ENCODE data around the gene GARNL3.

DNA sequence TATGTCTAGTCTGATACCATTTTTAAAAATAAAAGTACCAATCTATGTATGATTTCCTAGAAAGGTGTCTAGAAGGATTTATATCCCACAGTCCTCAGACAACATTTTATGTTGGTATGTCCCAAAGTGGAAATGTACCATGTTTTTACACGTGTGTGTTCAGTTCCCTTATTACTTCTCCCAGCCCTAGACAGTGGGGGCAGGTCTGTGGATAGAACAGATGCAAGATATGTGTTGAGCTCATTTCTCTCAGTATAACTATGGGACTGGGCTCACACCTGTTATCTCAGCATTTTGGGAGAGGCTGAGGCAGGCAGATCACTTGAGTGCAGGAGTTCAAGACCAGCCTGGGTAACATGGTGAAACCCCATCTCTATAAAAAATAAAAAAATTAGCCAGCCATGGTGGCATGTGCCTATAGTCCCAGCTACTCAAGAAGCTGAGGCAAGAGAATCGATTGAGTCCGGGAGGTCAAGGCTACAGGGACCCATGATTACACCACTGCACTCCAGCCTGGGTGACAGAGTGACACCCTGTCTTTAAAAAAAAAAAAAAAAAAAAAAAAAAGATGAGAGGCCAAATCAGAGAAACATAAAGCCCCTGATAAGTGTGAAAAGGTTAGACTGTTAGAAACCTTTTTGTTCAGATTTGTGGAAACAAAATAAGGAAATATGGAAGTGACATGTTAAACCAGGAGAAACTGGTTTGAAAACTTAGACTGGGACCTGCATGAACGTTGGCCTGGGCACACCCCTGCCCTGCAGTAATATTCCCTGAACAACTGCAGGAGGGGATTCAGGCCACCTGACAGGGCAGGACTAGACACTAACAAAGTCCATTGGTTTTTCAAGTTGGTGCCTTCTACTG lies 125.0 kb downstream of the GARNL3 start:
- TF ChIP-seq, protein P1, sequence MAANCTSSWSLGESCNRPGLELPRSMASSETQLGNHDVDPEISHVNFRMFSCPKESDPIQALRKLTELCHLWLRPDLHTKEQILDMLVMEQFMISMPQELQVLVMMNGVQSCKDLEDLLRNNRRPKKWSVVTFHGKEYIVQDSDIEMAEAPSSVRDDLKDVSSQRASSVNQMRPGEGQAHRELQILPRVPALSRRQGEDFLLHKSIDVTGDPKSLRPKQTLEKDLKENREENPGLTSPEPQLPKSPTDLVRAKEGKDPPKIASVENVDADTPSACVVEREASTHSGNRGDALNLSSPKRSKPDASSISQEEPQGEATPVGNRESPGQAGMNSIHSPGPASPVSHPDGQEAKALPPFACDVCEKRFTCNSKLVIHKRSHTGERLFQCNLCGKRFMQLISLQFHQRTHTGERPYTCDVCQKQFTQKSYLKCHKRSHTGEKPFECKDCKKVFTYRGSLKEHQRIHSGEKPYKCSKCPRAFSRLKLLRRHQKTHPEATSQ (tag by site-specific recombination; IDR thresholded peaks at IDR 0.05) = no peak
- TF ChIP-seq ZNF664 (tag by site-specific recombination; IDR thresholded peaks at IDR 0.05) (no peak), ZNF223 (tag by site-specific recombination; IDR thresholded peaks at IDR 0.05) (no peak), BCL11A (tag by site-specific recombination; IDR thresholded peaks at IDR 0.05; ENCODE audit: low read depth) (no peak), ZBTB1 (tag by site-specific recombination; IDR thresholded peaks at IDR 0.05) (no peak), ZNF571 (tag by site-specific recombination; IDR thresholded peaks at IDR 0.05) (no peak), BCL11B (tag by site-specific recombination; IDR thresholded peaks at IDR 0.05; ENCODE audit: low read depth) (no peak)
- TF ChIP-seq, protein P2, sequence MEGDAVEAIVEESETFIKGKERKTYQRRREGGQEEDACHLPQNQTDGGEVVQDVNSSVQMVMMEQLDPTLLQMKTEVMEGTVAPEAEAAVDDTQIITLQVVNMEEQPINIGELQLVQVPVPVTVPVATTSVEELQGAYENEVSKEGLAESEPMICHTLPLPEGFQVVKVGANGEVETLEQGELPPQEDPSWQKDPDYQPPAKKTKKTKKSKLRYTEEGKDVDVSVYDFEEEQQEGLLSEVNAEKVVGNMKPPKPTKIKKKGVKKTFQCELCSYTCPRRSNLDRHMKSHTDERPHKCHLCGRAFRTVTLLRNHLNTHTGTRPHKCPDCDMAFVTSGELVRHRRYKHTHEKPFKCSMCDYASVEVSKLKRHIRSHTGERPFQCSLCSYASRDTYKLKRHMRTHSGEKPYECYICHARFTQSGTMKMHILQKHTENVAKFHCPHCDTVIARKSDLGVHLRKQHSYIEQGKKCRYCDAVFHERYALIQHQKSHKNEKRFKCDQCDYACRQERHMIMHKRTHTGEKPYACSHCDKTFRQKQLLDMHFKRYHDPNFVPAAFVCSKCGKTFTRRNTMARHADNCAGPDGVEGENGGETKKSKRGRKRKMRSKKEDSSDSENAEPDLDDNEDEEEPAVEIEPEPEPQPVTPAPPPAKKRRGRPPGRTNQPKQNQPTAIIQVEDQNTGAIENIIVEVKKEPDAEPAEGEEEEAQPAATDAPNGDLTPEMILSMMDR (tag by site-specific recombination; IDR thresholded peaks at IDR 0.05) = no peak
- TF ChIP-seq, protein P3, sequence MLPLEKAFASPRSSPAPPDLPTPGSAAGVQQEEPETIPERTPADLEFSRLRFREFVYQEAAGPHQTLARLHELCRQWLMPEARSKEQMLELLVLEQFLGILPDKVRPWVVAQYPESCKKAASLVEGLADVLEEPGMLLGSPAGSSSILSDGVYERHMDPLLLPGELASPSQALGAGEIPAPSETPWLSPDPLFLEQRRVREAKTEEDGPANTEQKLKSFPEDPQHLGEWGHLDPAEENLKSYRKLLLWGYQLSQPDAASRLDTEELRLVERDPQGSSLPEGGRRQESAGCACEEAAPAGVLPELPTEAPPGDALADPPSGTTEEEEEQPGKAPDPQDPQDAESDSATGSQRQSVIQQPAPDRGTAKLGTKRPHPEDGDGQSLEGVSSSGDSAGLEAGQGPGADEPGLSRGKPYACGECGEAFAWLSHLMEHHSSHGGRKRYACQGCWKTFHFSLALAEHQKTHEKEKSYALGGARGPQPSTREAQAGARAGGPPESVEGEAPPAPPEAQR (tag by site-specific recombination; IDR thresholded peaks at IDR 0.05) = no peak
- TF ChIP-seq, protein P4, sequence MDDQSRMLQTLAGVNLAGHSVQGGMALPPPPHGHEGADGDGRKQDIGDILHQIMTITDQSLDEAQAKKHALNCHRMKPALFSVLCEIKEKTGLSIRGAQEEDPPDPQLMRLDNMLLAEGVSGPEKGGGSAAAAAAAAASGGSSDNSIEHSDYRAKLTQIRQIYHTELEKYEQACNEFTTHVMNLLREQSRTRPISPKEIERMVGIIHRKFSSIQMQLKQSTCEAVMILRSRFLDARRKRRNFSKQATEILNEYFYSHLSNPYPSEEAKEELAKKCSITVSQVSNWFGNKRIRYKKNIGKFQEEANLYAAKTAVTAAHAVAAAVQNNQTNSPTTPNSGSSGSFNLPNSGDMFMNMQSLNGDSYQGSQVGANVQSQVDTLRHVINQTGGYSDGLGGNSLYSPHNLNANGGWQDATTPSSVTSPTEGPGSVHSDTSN (CRISPR knock-in tag; IDR thresholded peaks at IDR 0.05) = no peak
